ENCODE results near the gene AKAP13. TPM values are rescaled to one million over a fixed set of nuclear protein-coding genes. Genes with fewer than 3 reads are reported as not detected.
"Not testable (repeated sequence)": the region's sequence is repeated elsewhere in the genome, so short reads cannot be mapped to it uniquely, and the experiment has no call there.

The AKAP13 gene
- total RNA-seq, 1 experiment from 2014 or later = 55.3 TPM

DNA sequence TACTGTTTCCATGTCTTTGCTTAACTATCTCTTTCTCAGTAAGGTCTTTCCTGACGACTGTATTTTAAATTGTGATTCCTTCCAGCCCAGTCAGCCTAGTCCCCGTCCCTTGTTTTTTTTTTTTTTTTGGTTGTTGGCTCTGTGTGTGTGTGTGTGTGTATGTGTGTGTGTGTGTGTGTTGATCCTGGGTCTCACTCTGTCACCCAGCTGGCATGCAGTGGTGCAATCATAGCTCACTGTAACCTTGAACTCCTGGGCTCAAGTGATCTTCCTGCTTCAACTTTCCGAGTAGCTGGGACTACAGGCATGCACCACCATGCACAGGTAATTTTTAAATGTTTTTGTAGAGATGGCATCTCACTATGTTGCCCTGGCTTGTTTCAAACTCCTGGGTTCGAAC, 31.3 kb upstream of the AKAP13 start:
- DNase-seq (ENCODE audit: low read depth) = not testable (repeated sequence)

DNA sequence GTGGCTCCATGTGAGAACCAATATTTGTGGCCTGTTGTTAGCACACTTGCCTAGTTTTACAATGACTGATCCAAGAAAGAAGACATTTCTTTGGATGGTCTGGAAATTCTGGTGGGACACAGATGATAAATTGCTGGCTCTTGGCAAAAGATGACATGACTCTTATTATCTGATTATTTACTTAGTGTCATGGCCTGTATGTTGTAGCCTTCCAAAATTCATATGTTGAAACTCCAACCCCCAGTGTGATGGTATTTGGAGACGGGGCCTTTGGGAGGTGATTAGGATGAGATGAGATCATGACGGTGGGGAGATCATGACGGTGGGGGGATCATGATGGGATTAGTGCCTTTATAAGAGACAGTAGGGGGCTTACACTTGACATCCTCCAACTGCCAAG, 30.0 kb upstream of the AKAP13 start:
- no peak for DNase-seq (ENCODE audit: low read depth)

DNA sequence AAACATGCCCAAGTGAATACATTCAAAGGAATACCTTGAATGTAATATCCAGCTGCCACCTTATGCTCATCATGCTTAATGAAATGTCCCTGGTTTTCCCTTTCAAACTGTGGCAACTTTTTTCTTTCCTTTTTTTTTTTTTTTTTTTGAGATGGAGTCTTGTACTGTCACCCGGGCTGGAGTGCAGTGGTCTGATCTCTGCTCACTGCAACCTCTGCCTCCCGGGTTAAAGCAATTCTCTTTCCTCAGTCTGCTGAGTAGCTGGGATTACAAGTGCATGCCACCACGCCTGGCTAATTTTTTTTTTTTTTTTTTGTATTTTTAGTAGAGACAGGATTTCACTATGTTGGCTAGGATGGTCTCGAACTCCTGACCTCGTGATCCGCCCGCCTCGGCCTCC, 28.9 kb upstream of the AKAP13 start:
- DNase-seq (ENCODE audit: low read depth) = not testable (repeated sequence)

GRCh38 chr15:85351965-85352364, 28.4 kb upstream of the AKAP13 start:
- DNase-seq (ENCODE audit: low read depth) = no peak

DNA sequence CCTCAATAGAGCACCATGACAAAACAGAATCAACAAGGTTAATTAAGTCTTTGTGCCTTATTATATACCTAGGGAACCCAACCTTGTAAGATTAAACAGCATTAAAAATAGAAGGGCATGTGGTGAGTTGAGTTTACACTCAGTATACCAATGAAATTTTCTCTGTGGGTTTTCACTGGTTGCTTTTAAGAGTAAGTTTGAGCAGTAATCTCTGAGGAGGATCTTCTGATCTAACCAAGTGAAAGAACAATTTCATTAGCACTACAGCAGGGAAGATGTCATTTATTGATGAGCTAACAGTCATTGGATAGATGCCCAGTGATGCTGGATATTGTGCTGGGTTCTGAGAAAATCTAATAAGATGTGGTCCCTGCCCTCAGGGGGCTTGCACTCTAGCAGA, 26.9 kb upstream of the AKAP13 start:
- no peak for DNase-seq (ENCODE audit: low read depth)

DNA sequence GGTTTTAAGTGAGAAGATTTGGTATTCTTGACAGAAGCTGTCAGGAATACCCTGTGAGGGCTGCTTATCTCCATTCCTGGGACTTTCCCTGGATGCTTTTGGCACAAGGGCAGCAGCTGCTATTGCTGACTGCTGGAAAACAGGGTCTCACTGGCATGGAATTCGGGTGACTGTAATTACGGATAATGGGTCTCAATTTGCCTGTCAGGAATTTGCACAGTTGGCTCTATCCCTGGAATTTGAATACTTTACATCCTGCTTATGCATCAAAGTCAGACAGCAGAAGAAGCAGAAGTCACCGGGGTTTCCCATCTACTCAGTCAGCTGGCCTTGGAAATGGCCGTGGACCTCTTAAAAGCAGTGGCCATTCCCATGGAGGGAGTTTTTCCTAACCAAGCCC, 25.9 kb upstream of the AKAP13 start:
- DNase-seq (ENCODE audit: low read depth) = peak; percentile 82

- no peak for DNase-seq (ENCODE audit: low read depth)
Measured at GRCh38 chr15:85354948-85355347, 25.5 kb upstream of the AKAP13 start.

GRCh38 chr15:85356276-85356675, 24.1 kb upstream of the AKAP13 start:
- DNase-seq (ENCODE audit: low read depth) = no peak

GRCh38 chr15:85361323-85361722, 19.1 kb upstream of the AKAP13 start:
- DNase-seq (ENCODE audit: low read depth) = no peak

DNA sequence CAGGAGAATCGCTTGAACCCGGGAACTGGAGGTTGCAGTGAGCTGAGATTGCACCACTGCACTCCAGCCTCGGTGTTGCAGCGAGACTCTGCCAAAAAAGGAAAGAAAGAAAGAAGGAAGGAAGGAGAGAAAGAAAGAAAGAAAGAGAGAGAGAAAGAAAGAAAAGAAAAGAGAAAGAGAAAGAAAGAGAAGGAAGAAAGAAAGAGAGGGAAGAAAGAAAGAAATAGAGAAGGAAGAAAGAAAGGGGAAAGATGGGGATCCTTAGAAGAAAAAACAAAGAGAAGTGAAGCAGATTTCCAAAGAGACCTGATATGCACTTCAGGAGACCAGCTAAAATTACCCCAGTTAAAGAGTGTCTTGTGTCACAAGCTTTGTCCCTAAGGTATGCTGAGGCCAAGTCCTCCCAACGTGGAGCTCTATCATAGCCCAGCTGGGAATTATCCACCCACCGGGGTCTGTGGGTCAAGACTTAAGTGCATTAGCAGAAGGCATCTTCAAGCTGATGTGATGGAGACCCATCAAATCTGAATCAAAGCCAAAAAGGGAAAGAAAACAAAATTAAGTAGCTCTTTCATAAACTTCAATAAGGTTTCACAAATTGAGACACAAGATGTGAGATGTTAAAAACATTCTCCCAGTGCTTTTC, 17.8 kb upstream of the AKAP13 start:
- DNase-seq (ENCODE audit: low read depth) = no peak

DNA sequence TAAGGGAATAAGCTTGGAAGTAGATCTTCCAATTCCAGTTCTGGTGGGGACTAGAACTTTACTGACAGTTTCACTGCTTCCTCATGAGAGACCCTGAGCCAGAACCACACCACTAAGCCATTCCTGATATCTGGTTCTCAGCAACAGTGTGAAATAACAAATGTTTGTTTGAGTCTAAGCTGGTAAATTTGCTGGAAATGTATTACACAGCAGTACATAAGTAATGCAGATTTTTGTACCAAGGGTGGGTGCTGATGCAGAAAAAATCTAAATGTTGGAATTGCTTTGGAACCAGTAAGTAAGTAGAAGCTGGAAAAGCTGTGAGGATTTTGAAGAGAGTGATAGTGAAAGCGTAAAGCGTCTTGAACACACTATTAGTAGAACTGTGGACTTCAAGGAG, 14.4 kb upstream of the AKAP13 start:
- no peak for DNase-seq (ENCODE audit: low read depth)

DNA sequence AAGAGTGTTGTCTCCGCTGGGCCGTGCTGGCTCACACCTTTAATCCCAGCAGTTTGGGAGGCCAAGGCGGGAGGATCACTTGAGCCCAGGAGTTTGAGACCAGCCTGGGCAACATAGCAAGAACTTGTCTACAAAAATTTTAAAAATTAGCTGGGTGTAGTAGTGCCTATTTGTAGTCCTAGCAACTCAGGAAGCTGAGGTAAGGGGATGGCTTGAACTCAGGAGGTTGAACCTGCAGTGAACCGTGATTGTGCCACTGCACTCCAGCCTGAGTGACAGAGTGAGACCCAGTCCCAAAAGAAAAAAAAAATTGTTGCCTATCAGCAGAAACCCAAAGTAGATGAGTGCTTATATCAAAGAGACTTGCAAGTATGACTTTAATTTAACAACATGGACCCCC, 12.7 kb upstream of the AKAP13 start:
- no peak for DNase-seq (ENCODE audit: low read depth)

GRCh38 chr15:85374831-85375230, 5.6 kb upstream of the AKAP13 start:
- DNase-seq (ENCODE audit: low read depth) = no peak

DNA sequence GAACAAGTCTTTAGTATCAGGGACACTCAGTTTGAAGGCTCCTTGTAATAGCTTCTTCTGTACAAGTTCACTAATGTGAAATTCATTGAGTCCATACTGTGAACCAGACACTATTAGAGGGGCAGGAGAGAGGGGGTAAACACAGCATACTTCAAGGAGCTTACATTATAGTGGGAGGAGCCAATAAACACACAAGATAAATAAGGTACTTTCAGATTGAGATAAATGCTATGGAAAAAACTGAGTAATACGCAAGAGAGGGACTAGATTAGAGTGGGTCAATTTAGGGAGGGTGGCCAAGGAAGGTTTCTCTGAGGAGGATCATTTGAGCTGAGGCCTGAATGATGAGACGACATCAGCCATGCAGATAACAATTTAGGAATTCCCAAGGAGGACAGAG, 3.1 kb upstream of the AKAP13 start:
- no peak for DNase-seq (ENCODE audit: low read depth)

- DNase-seq (ENCODE audit: low read depth) = no peak
Measured at GRCh38 chr15:85377986-85378385, 2.4 kb upstream of the AKAP13 start.

GRCh38 chr15:85379403-85380131, 836 bp upstream of the AKAP13 start:
- DNase-seq (ENCODE audit: low read depth) = peak; percentile 33

DNA sequence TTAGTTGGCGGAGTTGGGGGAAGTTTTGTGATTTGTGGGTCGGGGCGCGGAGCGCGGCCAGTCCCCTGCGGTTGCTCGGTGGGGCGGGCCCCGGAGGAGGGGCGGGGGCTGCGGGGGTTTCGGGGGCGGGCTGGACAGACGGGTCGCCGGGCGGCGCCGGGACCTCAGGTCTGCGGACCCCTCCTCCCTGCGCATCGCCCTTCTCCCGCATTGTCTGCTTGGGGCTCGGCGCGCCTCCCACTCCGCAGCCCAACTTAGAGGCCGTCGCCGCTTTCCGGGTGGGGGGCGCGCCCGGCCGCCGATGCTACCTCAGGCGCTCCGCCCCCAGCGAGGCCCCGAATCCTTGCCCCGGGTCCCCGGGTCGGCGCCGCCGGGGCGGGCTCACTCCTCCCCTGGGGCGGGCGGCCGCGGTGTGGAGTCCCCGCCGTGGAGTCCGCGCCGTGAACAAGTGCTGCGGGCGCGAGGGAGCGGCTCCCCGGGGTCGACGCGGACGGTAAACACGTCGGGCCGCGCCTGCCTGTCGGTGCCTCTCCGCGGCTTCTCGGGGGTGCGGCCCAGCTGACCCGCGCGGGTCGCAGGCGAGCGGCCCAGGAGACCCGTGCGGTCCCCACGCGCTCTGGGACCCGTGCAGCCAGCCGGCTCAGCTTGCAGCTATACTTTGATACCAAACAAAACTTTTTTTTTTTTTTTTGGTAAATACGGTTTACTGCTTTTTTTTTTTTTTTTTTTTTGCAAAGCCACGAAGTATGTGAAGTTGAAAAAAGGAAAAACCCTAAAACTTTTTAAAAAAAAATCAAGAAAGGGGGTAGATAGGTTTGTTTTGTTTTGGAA, 624 bp downstream of the AKAP13 start:
- no peak for DNase-seq (ENCODE audit: low read depth)

- no peak for DNase-seq (ENCODE audit: low read depth)
Measured at GRCh38 chr15:85381850-85382751, 1.7 kb downstream of the AKAP13 start.

DNA sequence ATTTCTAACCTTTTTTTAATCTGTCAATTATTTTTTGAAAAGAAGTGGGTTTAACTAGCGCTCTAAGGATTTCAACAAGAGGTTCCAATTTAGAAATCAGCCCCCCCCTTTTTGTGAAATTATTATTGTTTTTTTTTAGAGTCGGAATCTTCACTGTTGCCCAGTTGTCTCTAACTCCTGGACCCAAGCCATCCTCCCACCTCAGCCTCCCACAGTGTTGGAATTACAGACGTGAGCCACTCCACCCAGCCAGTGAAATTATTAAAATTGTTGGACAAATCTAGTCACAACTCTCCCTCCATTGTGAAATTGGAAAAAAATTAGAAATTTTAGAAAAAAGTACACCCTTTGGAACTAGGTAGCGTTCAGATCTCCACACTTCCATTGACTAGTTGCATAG, 2.5 kb downstream of the AKAP13 start:
- DNase-seq (ENCODE audit: low read depth) = no peak

GRCh38 chr15:85383470-85384148, 3.2 kb downstream of the AKAP13 start:
- DNase-seq (ENCODE audit: low read depth) = no peak

DNA sequence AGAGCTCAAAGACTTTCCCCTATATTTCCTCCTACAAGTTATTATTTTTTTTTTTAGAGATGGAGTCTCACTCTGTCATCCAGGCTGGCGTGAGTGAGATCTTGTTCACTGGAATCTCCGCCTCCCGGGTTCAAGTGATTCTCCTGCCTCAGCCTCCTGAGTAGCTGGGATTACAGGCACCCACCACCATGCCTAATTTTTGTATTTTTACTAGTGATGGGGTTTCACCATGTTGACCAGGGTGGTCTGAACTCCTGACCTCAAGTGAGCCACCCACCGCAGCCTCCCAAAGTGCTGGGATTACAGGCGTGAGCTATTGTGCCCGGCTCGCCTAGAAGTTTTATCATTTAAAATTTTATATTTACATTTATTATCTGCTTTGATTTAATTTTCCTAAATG, 5.9 kb downstream of the AKAP13 start:
- DNase-seq (ENCODE audit: low read depth) = no peak
